Measurements from ENCODE around the gene NKX2-4.

- TF ChIP-seq CTCF (IDR thresholded peaks at IDR 0.05) (no peak), EP300 (IDR thresholded peaks at IDR 0.05) (no peak), POLR2AphosphoS5 (IDR thresholded peaks at IDR 0.05) (no peak)
These were observed 44.1 kb downstream of the NKX2-4 start for GRCh38 chr20:21353236-21353635.
